GM23248 (cell line): ENCODE results near the gene ETF1. TPM values are rescaled to one million over a fixed set of nuclear protein-coding genes. Genes with fewer than 3 reads are reported as not detected.

Source experiments
- DNase-seq: peaks from one replicate; pipeline ENCODE4 v3.0.0-alpha.2; 2015
- H2AFZ ChIP-seq: fragments of 200-600 bp; sonication (generic); 2 replicates; pipeline ENCODE4 v1.6.1; 2016; ENCODE audit warnings: antibody characterized with exemption
- H3F3A ChIP-seq: fragments of 200-600 bp; sonication (generic); 2 replicates; pipeline ENCODE4 v1.6.1; 2016; ENCODE audit warnings: mild to moderate bottlenecking, antibody characterized with exemption, mixed run types; ENCODE audit not compliant: insufficient read depth
- H3K27ac ChIP-seq: fragments of 200-600 bp; sonication (generic); 2 replicates; pipeline ENCODE4 v1.5.1; 2016; ENCODE audit warnings: mild to moderate bottlenecking
- H3K27me3 ChIP-seq: fragments of 200-600 bp; sonication (generic); replicated peaks from 2 replicates; pipeline ENCODE4 v1.6.1; 2016; ENCODE audit warnings: mild to moderate bottlenecking; ENCODE audit not compliant: insufficient read depth
- H3K36me3 ChIP-seq: fragments of 200-600 bp; sonication (generic); 2 replicates; pipeline ENCODE4 v1.6.1; 2016; ENCODE audit warnings: low read depth, mild to moderate bottlenecking
- H3K4me1 ChIP-seq: fragments of 200-600 bp; sonication (generic); 2 replicates; pipeline ENCODE4 v1.6.1; 2016; ENCODE audit warnings: mild to moderate bottlenecking; ENCODE audit not compliant: insufficient read depth
- H3K4me2 ChIP-seq: fragments of 200-600 bp; sonication (generic); one replicate; pipeline ENCODE4 v1.6.1; 2016; ENCODE audit warnings: mild to moderate bottlenecking; ENCODE audit not compliant: unreplicated experiment
- H3K4me3 ChIP-seq: fragments of 200-600 bp; sonication (generic); 2 replicates; pipeline ENCODE4 v1.5.1; 2016; ENCODE audit warnings: mild to moderate bottlenecking
- H3K79me2 ChIP-seq: fragments of 200-600 bp; sonication (generic); 2 replicates; pipeline ENCODE4 v1.6.1; 2016; ENCODE audit warnings: mild to moderate bottlenecking; ENCODE audit not compliant: insufficient read depth
- H3K9ac ChIP-seq: fragments of 200-600 bp; sonication (generic); 2 replicates; pipeline ENCODE4 v1.6.1; 2016; ENCODE audit warnings: mild to moderate bottlenecking
- H3K9me2 ChIP-seq: fragments of 200-600 bp; sonication (generic); 2 replicates; pipeline ENCODE4 v1.6.1; 2016; ENCODE audit warnings: mixed run types, mild to moderate bottlenecking, moderate library complexity; ENCODE audit not compliant: insufficient read depth
- H3K9me3 ChIP-seq: fragments of 200-600 bp; sonication (generic); one replicate; pipeline ENCODE4 v1.6.1; 2017; ENCODE audit warnings: low read depth
- H4K20me1 ChIP-seq: fragments of 200-600 bp; sonication (generic); 2 replicates; pipeline ENCODE4 v1.6.0; 2016; ENCODE audit not compliant: insufficient read depth
- EZH2 ChIP-seq: fragments of 200-600 bp; sonication (generic); IDR thresholded peaks from 2 replicates; pipeline ENCODE4 v1.6.1; 2018; ENCODE audit warnings: antibody characterized with exemption, mild to moderate bottlenecking; ENCODE audit not compliant: insufficient read depth, poor library complexity, severe bottlenecking
- EZH2phosphoT487 ChIP-seq: fragments of 200-600 bp; sonication (generic); IDR thresholded peaks from 2 replicates; pipeline ENCODE4 v1.6.1; 2018; ENCODE audit warnings: antibody characterized with exemption, moderate library complexity, mild to moderate bottlenecking, low read depth; ENCODE audit not compliant: insufficient read depth
- WGBS, 2 experiments: methylation state at CpG; one replicate each; pipeline ENCODE4 v1.1.6; 2015 to 2017; ENCODE audit warnings: low lambda C conversion rate in 2 of 2, low coverage in 1 of 2; ENCODE audit errors: missing lambda C conversion rate in 2 of 2; 5-methylcytosine and 5-hydroxymethylcytosine counted together
- in situ Hi-C: fragments of 300-500 bp; cut with MboI; formaldehyde crosslinking; loops from 2 replicates; pipeline ENCODE4 v1.15.0; 2020
- polyA plus RNA-seq: library from polyadenylated mRNA; unstranded; fragments of >200 nt; fragmentation: Nextera tagmentation; extraction: Ambion mirVana; gene quantifications from 2 replicates; pipeline ENCODE4 v1.2.1, GENCODE V29; 2016
- total RNA-seq: library from RNA; depleted of rRNA; stranded (reverse); fragments of >200 nt; shearing (Covaris generic); gene quantifications from 2 replicates; pipeline ENCODE4 v1.2.3, GENCODE V29; 2014

Gene ETF1
- total and polyA plus RNA-seq, 2 experiments from 2014 or later: 74.1 to 124 TPM

DNA sequence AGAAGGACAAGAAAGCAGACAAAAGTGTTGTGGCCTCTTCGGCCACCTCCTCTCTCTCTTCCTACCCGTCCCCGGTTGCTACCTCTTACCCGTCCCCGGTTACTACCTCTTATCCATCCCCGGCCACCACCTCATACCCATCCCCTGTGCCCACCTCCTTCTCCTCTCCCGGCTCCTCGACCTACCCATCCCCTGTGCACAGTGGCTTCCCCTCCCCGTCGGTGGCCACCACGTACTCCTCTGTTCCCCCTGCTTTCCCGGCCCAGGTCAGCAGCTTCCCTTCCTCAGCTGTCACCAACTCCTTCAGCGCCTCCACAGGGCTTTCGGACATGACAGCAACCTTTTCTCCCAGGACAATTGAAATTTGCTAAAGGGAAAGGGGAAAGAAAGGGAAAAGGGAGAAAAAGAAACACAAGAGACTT lies 75.3 kb downstream of the ETF1 start:
- H3F3A ChIP-seq: peaks cover 51% of the 10 kb centered on the region
- no peaks in the 10 kb centered on the region for H3K9me3 ChIP-seq
- H3K4me3 ChIP-seq: peak overlapping the region; percentile 85
- TF ChIP-seq EZH2 (no peak), EZH2phosphoT487 (no peak)
- H3K9me2 ChIP-seq: no peaks in the 10 kb centered on the region
- WGBS, 2 experiments: 95 to 97% methylated on average over 11 to 14 of the region's 14 CpGs
- H3K27me3 ChIP-seq: no peaks in the 10 kb centered on the region
- in situ Hi-C loops: no loop called here
- no peak overlapping the region for H2AFZ ChIP-seq
- H3K4me1 ChIP-seq: peaks cover 27% of the 10 kb centered on the region
- H3K4me2 ChIP-seq: peak overlapping the region; percentile 81
- peaks cover 20% of the 10 kb centered on the region for H4K20me1 ChIP-seq
- peaks cover 37% of the 10 kb centered on the region for H3K79me2 ChIP-seq
- H3K27ac ChIP-seq: no peak overlapping the region
- H3K36me3 ChIP-seq: peaks cover 22% of the 10 kb centered on the region; the same call in 1 of the 2 replicates
- H3K9ac ChIP-seq: peak overlapping the region; percentile 90
- DNase-seq: no peak

DNA sequence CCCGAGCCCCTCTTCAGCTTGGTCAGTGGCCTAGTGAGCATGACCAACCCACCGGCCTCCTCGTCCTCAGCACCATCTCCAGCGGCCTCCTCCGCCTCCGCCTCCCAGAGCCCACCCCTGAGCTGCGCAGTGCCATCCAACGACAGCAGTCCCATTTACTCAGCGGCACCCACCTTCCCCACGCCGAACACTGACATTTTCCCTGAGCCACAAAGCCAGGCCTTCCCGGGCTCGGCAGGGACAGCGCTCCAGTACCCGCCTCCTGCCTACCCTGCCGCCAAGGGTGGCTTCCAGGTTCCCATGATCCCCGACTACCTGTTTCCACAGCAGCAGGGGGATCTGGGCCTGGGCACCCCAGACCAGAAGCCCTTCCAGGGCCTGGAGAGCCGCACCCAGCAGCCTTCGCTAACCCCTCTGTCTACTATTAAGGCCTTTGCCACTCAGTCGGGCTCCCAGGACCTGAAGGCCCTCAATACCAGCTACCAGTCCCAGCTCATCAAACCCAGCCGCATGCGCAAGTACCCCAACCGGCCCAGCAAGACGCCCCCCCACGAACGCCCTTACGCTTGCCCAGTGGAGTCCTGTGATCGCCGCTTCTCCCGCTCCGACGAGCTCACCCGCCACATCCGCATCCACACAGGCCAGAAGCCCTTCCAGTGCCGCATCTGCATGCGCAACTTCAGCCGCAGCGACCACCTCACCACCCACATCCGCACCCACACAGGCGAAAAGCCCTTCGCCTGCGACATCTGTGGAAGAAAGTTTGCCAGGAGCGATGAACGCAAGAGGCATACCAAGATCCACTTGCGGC lies 75.9 kb downstream of the ETF1 start:
- peak overlapping the region; percentile 90 for H3K9ac ChIP-seq
- no peak overlapping the region; the same call in 1 of the 2 replicates for H3K27ac ChIP-seq
- WGBS, 2 experiments: 92% methylated on average over 44 to 45 of the region's 45 CpGs

DNA sequence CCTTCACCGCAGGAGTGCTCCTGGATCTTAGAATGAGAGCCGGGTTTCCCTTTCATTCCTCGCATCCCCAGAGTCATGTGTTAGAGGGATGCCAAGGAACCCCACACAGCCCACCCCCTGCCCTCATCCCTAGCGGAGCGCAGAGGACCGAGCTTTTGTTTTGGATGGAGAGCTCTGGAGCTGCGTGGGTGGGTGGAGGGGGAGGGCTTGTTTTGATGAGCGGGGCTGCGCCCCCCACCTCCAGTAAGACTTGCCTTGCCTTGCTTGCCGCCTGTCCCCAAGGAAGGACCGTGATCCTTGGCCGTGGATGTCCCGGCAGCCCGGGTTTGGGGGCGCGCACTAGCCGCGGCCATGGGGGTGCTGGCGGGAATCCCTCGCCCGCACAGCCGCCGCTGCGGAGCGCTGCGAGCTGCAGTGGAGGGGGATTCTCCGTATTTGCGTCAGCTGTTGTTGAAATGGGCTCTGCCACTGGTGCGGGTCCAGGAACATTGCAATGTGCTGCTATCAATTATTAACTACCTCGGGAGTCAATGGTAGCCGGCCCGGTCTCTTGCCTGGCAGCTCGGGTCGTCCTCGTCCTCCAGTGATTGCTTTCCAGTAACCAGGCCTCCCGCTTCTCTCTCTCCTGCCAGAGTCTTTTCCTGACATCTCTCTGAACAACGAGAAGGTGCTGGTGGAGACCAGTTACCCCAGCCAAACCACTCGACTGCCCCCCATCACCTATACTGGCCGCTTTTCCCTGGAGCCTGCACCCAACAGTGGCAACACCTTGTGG lies 76.7 kb downstream of the ETF1 start:
- Histone ChIP-seq H3K27me3 (no peaks in the 10 kb centered on the region), H3K79me2 (peaks cover 37% of the 10 kb centered on the region), H3K4me1 (peaks cover 31% of the 10 kb centered on the region), H3K9ac (peak overlapping the region; percentile 90), H3K4me2 (peak overlapping the region; percentile 81), H3K36me3 (peaks cover 22% of the 10 kb centered on the region; the same call in 1 of the 2 replicates), H2AFZ (no peak overlapping the region), H4K20me1 (peaks cover 20% of the 10 kb centered on the region), H3K9me3 (no peaks in the 10 kb centered on the region), H3K9me2 (no peaks in the 10 kb centered on the region), H3F3A (peaks cover 50% of the 10 kb centered on the region), H3K4me3 (peak overlapping the region; percentile 85), H3K27ac (peak overlapping the region; percentile 96)
- TF ChIP-seq EZH2phosphoT487: no peak
- TF ChIP-seq EZH2: no peak
- 3 to 5% methylated on average over 28 to 39 of the region's 39 CpGs for WGBS, 2 experiments
- peak; percentile 64 for DNase-seq
- in situ Hi-C loops: no loop called here

More for the DNA sequence above, 75.9 kb downstream of the ETF1 start:
- Histone ChIP-seq H2AFZ (no peak overlapping the region), H4K20me1 (peaks cover 20% of the 10 kb centered on the region), H3K4me3 (peak overlapping the region; percentile 85), H3K79me2 (peaks cover 37% of the 10 kb centered on the region), H3K9me2 (no peaks in the 10 kb centered on the region), H3K27me3 (no peaks in the 10 kb centered on the region), H3K4me2 (peak overlapping the region; percentile 81), H3K9me3 (no peaks in the 10 kb centered on the region), H3K4me1 (peaks cover 27% of the 10 kb centered on the region), H3K36me3 (peaks cover 22% of the 10 kb centered on the region; the same call in 1 of the 2 replicates), H3F3A (peaks cover 51% of the 10 kb centered on the region)
- TF ChIP-seq EZH2phosphoT487 (no peak), EZH2 (no peak)
- in situ Hi-C loops: no loop called here
- DNase-seq: peak; percentile 34
